WTC11 (cell line): ENCODE data around the gene HSPA12A. TPM values are rescaled to one million over a fixed set of nuclear protein-coding genes. Genes with fewer than 3 reads are reported as not detected.

Experiments used
- ATAC-seq: fragments of 200-7000 bp; cut with Tn5 transposase; 2 replicates; pipeline ENCODE4 v1.10.0; 2021; ENCODE audit warnings: mild to moderate bottlenecking, moderate library complexity
- CTCF ChIA-PET: fragments of 300-600 bp; sonication (Branson Sonifier 250); formaldehyde crosslinking; loops from one replicate; lab custom pipeline; 2021; ENCODE audit warnings: antibody characterized with exemption; lab: Charles Lee
- POLR2A ChIA-PET: fragments of 350-600 bp; sonication (Branson Sonifier 250); formaldehyde crosslinking; loops from one replicate; lab custom pipeline; 2021; ENCODE audit warnings: antibody characterized with exemption; lab: Charles Lee
- DNase-seq: peaks from one replicate; pipeline ENCODE4 v3.0.0; 2021; ENCODE audit warnings: low spot score
- H3K27ac Mint-ChIP-seq: 2 replicates; pipeline ENCODE4 v1.8.0; 2021; ENCODE audit warnings: mixed read lengths
- H3K27me3 Mint-ChIP-seq: 2 replicates; pipeline ENCODE4 v1.8.0; 2021; ENCODE audit warnings: low read depth, mild to moderate bottlenecking, moderate library complexity, mixed read lengths
- H3K36me3 Mint-ChIP-seq: 2 replicates; pipeline ENCODE4 v1.8.0; 2021; ENCODE audit warnings: mixed read lengths
- H3K4me1 Mint-ChIP-seq: 2 replicates; pipeline ENCODE4 v1.8.0; 2022; ENCODE audit warnings: mixed read lengths
- H3K4me3 Mint-ChIP-seq: 2 replicates; pipeline ENCODE4 v1.8.0; 2021; ENCODE audit warnings: mild to moderate bottlenecking, moderate library complexity, mixed read lengths
- H3K9me3 Mint-ChIP-seq: 2 replicates; pipeline ENCODE4 v1.8.0; 2021; ENCODE audit warnings: mixed read lengths
- ARID4B ChIP-seq: sonication (generic); formaldehyde crosslinking; IDR thresholded peaks from 2 replicates; pipeline ENCODE4 v1.8.0; 2023; ENCODE audit warnings: missing genetic modification reagents, mild to moderate bottlenecking, borderline replicate concordance
- ATF1 ChIP-seq: sonication (generic); formaldehyde crosslinking; IDR thresholded peaks from 2 replicates; pipeline ENCODE4 v1.8.1; 2023; ENCODE audit warnings: mild to moderate bottlenecking, moderate library complexity, missing genetic modification reagents
- ATF3 ChIP-seq: sonication (generic); formaldehyde crosslinking; conservative IDR thresholded peaks from 2 replicates; pipeline ENCODE4 v1.8.1; 2022; ENCODE audit warnings: mild to moderate bottlenecking, missing genetic modification reagents
- ATF6 ChIP-seq: sonication (generic); formaldehyde crosslinking; IDR thresholded peaks from 2 replicates; pipeline ENCODE4 v1.8.1; 2023; ENCODE audit warnings: mild to moderate bottlenecking, missing genetic modification reagents
- CREB1 ChIP-seq: sonication (generic); formaldehyde crosslinking; IDR thresholded peaks from 2 replicates; pipeline ENCODE4 v1.8.0; 2023; ENCODE audit warnings: mild to moderate bottlenecking, missing genetic modification reagents
- CREM ChIP-seq: sonication (generic); formaldehyde crosslinking; IDR thresholded peaks from 2 replicates; pipeline ENCODE4 v1.8.1; 2022; ENCODE audit warnings: mild to moderate bottlenecking, missing genetic modification reagents, moderate library complexity
- EMX1 ChIP-seq: fragments of 250-450 bp; sonication (Bioruptor Pico); IDR thresholded peaks from 2 replicates; pipeline ENCODE4 v1.8.0; 2021; ENCODE audit warnings: mild to moderate bottlenecking
- MXD4 ChIP-seq: fragments of 250-450 bp; sonication (Bioruptor Pico); IDR thresholded peaks from 2 replicates; pipeline ENCODE4 v1.8.0; 2021; ENCODE audit warnings: mild to moderate bottlenecking, moderate library complexity, borderline replicate concordance
- NFYB ChIP-seq: sonication (generic); formaldehyde crosslinking; conservative IDR thresholded peaks from 2 replicates; pipeline ENCODE4 v1.8.0; 2022; ENCODE audit warnings: low read depth, missing genetic modification reagents
- NR3C1 ChIP-seq: sonication (generic); formaldehyde crosslinking; conservative IDR thresholded peaks from 2 replicates; pipeline ENCODE4 v1.8.1; 2023; ENCODE audit warnings: low read depth, mild to moderate bottlenecking, missing genetic modification reagents
- TEAD1 ChIP-seq: sonication (generic); formaldehyde crosslinking; IDR thresholded peaks from 2 replicates; pipeline ENCODE4 v1.8.0; 2022; ENCODE audit warnings: mild to moderate bottlenecking, missing genetic modification reagents
- TEAD4 ChIP-seq: sonication (generic); formaldehyde crosslinking; IDR thresholded peaks from 2 replicates; pipeline ENCODE4 v1.8.0; 2022; ENCODE audit warnings: mild to moderate bottlenecking, missing genetic modification reagents
- ZBTB21 ChIP-seq: sonication (generic); formaldehyde crosslinking; IDR thresholded peaks from 2 replicates; pipeline ENCODE4 v1.8.1; 2023; ENCODE audit warnings: mild to moderate bottlenecking, missing genetic modification reagents, borderline replicate concordance
- ZNF138 ChIP-seq: sonication (generic); formaldehyde crosslinking; conservative IDR thresholded peaks from 2 replicates; pipeline ENCODE4 v1.8.1; 2022; ENCODE audit warnings: mild to moderate bottlenecking, moderate library complexity, missing genetic modification reagents
- ZNF219 ChIP-seq: sonication (generic); formaldehyde crosslinking; IDR thresholded peaks from 2 replicates; pipeline ENCODE4 v1.8.0; 2023; ENCODE audit warnings: missing genetic modification reagents, mild to moderate bottlenecking, borderline replicate concordance
- total RNA-seq: library from RNA; stranded (reverse); gene quantifications from 3 replicates; pipeline ENCODE4 v1.2.3, GENCODE V29; 2021
- TF ChIP-seq, protein P1 (sequence below): fragments of 250-450 bp; sonication (Bioruptor Pico); IDR thresholded peaks from 2 replicates; pipeline ENCODE4 v1.8.0; 2021; ENCODE audit warnings: mild to moderate bottlenecking
- TF ChIP-seq, protein P2 (sequence below): sonication (generic); formaldehyde crosslinking; IDR thresholded peaks from 2 replicates; pipeline ENCODE4 v1.8.0; 2022; ENCODE audit warnings: mild to moderate bottlenecking, missing genetic modification reagents
- TF ChIP-seq, protein P3 (sequence below): fragments of 200-600 bp; IDR thresholded peaks from 2 replicates; pipeline ENCODE4 v1.8.0; 2022; ENCODE audit warnings: antibody characterized with exemption
- TF ChIP-seq, protein P4 (sequence below): fragments of 250-450 bp; sonication (Bioruptor Pico); conservative IDR thresholded peaks from 2 replicates; pipeline ENCODE4 v1.9.0; 2021; ENCODE audit warnings: mild to moderate bottlenecking

Gene HSPA12A
- total RNA-seq, 1 experiment from 2014 or later: 7.2 TPM

DNA sequence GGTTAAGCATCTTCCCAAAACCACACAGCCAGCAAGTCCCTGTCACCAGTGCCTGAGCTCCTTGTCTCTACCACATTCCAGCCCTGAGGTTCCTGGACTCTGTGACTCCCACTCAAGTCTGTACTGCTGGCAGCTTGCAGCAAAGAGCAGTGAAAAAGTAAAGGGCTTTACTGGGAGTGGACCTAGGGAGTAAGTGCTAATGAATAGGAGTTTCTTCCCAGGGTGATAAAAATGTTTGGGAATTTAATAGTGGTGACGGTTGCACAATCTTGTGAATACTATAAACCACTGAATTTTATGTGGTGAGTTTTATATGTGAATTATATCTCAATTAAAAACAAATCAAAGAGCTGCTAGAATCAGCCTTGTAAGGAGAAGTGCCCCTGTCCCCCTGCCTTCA, 22.6 kb downstream of the HSPA12A start:
- no peaks in the 10 kb centered on the region for H3K27me3 Mint-ChIP-seq
- POLR2A ChIA-PET: no interaction called here
- TF ChIP-seq ZBTB21 (no peak), MXD4 (CRISPR knock-in tag) (no peak), CREM (CRISPR knock-in tag) (no peak), NR3C1 (CRISPR knock-in tag) (no peak)
- TF ChIP-seq, protein P1, sequence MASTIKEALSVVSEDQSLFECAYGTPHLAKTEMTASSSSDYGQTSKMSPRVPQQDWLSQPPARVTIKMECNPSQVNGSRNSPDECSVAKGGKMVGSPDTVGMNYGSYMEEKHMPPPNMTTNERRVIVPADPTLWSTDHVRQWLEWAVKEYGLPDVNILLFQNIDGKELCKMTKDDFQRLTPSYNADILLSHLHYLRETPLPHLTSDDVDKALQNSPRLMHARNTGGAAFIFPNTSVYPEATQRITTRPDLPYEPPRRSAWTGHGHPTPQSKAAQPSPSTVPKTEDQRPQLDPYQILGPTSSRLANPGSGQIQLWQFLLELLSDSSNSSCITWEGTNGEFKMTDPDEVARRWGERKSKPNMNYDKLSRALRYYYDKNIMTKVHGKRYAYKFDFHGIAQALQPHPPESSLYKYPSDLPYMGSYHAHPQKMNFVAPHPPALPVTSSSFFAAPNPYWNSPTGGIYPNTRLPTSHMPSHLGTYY: no peak
- TF ChIP-seq, protein P2, sequence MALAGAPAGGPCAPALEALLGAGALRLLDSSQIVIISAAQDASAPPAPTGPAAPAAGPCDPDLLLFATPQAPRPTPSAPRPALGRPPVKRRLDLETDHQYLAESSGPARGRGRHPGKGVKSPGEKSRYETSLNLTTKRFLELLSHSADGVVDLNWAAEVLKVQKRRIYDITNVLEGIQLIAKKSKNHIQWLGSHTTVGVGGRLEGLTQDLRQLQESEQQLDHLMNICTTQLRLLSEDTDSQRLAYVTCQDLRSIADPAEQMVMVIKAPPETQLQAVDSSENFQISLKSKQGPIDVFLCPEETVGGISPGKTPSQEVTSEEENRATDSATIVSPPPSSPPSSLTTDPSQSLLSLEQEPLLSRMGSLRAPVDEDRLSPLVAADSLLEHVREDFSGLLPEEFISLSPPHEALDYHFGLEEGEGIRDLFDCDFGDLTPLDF (CRISPR knock-in tag): no peak
- TF ChIP-seq, all 79 proteins: peak for 0
- no peak overlapping the region for H3K27ac Mint-ChIP-seq
- no peaks in the 10 kb centered on the region for H3K36me3 Mint-ChIP-seq
- no peak for DNase-seq
- no peaks in the 10 kb centered on the region for H3K9me3 Mint-ChIP-seq
- H3K4me1 Mint-ChIP-seq: peaks cover 19% of the 10 kb centered on the region
- CTCF ChIA-PET: interaction anchor here (0.6 to 1.3 kb wide), 3 partner anchors 14 to 30 kb away, joined by 3 to 5 read pairs (median 3); no protein-coding TSS in a partner anchor
- H3K4me3 Mint-ChIP-seq: no peak overlapping the region
- ATAC-seq: no peak

DNA sequence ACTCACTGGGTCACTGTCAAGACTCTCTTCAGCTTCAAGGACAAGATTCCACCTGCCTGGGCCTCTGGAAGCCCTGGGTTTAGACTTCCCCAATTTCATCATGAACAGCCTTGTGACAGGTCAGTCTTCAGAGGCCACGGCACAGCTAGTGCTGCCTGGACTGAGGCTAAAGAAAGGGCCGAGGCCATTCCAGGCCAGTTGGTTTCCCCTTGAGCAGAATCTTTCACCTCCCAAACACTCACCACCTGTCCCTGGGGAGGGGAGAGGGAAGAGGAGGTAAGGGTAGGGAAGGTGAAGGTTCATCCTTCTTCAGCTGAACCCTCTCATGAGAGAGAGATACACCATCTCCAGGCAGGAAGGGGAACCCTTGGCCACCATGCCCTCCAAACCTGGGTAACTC, 24.3 kb downstream of the HSPA12A start:
- POLR2A ChIA-PET: no interaction called here
- no peaks in the 10 kb centered on the region for H3K36me3 Mint-ChIP-seq
- no peak for DNase-seq
- no peak for TF ChIP-seq TEAD1 (CRISPR knock-in tag)
- TF ChIP-seq, protein P3, sequence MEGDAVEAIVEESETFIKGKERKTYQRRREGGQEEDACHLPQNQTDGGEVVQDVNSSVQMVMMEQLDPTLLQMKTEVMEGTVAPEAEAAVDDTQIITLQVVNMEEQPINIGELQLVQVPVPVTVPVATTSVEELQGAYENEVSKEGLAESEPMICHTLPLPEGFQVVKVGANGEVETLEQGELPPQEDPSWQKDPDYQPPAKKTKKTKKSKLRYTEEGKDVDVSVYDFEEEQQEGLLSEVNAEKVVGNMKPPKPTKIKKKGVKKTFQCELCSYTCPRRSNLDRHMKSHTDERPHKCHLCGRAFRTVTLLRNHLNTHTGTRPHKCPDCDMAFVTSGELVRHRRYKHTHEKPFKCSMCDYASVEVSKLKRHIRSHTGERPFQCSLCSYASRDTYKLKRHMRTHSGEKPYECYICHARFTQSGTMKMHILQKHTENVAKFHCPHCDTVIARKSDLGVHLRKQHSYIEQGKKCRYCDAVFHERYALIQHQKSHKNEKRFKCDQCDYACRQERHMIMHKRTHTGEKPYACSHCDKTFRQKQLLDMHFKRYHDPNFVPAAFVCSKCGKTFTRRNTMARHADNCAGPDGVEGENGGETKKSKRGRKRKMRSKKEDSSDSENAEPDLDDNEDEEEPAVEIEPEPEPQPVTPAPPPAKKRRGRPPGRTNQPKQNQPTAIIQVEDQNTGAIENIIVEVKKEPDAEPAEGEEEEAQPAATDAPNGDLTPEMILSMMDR: no peak
- H3K9me3 Mint-ChIP-seq: no peaks in the 10 kb centered on the region
- H3K4me1 Mint-ChIP-seq: peaks cover 19% of the 10 kb centered on the region
- H3K27ac Mint-ChIP-seq: no peak overlapping the region
- ATAC-seq: no peak
- H3K27me3 Mint-ChIP-seq: no peaks in the 10 kb centered on the region
- CTCF ChIA-PET: interaction anchor here (0.6 to 2.3 kb wide), 2 partner anchors 19 to 27 kb away, joined by 4 to 6 read pairs; no protein-coding TSS in a partner anchor
- no peak overlapping the region for H3K4me3 Mint-ChIP-seq

DNA sequence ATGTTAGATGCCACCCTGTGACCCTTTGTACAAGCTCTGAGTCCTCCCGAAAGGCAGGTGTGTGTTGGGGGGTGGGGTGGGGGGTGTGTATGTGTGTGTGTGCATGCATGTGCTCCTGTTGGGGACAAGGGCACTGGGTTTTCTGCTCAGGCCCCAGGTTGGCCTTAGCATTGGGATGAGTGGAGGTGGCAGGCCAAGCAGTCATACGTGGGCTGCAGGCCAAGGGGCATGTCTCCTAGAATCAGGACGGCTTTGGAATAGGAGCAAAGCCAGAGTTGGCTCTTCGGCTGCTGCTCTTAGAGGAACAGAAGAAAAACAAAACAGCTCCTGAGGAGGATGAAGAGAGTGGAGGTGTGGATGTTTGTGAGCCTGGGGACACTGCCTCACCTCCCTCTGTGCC, 26.0 kb downstream of the HSPA12A start:
- ChIA-PET POLR2A (no interaction called here), CTCF (interaction anchor here (0.6 to 2.4 kb wide), 3 partner anchors 21 to 258 kb away, joined by 3 to 9 read pairs (median 6); no protein-coding TSS in a partner anchor)
- Mint-ChIP-seq H3K9me3 (no peaks in the 10 kb centered on the region), H3K4me1 (peaks cover 9% of the 10 kb centered on the region), H3K36me3 (no peaks in the 10 kb centered on the region), H3K27me3 (no peaks in the 10 kb centered on the region), H3K4me3 (no peak overlapping the region), H3K27ac (no peak overlapping the region)
- no peak for DNase-seq
- ATAC-seq: no peak
- TF ChIP-seq CREB1 (no peak), NFYB (CRISPR knock-in tag) (no peak), TEAD4 (CRISPR knock-in tag) (no peak), ARID4B (CRISPR knock-in tag) (no peak), ATF1 (CRISPR knock-in tag) (no peak), ATF3 (CRISPR knock-in tag) (no peak), ATF6 (CRISPR knock-in tag) (no peak), ZBTB21 (no peak), EMX1 (CRISPR knock-in tag) (no peak), ZNF138 (no peak), ZNF219 (CRISPR knock-in tag) (no peak)
- TF ChIP-seq, protein P4, sequence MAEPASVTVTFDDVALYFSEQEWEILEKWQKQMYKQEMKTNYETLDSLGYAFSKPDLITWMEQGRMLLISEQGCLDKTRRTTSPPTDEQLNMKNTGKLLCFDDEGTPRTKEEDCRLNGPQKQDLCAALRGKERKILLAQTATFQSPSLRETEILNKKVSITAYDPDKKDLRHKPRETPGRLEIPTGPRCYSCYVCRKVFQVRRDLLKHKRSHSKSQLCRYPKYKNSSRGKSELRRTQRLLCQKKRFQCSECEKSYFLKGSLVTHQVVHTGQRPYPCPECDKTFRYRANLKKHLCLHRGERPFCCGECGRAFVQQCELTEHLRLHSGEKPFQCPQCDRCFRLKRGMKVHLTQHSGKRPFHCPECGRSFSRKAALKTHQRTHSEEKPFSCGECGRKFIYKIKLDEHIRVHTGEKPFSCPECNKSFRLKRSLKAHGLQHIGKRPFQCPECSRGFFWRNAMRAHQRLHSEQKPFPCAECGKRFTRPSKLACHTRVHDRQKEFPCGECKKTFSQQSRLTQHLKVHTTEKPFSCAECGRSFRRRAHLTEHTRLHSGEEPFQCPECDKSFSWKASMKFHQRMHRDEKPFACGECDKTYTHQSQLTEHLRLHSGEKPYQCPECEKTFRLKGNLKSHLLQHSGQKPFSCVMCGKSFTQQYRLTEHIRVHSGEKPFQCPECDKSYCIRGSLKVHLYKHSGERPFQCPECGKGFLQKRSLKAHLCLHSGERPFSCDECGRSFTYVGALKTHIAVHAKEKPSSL (CRISPR knock-in tag): no peak
